Measurements from ENCODE around the gene MDM1.

MDM1 gene

DNA sequence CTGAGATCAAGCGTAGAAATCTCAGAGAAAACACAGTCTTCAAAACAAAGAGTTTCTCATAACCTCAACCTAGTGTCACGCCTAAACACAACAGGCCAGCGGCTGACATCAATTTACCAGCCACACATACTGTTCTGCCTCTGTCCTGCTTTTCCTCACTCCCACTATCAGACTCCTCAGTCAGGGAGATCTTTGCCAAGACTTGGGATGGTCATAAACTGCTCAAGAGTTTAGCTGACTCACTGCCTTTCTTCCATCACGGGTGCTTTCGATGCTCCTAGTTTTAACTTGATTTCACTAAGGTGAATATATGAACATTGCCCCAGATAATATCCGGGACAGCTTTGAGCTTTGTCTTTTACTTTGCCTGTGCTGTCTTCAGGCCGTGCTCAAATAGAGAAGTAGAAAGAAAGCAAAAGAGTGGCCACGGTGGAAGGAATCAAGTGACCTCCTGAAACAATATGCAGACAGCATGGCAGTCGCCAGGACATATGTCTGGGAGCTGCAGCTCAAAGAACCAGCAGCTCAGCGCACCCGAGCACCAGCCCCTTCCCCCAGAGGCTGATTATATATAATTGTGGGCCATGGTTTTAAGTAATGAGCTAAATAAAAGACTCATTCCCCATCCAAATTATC lies 12.1 kb downstream of the MDM1 start:
- no peak for DNase-seq

- no peak for DNase-seq
Observed at GRCh38 chr12:68317047-68317667, 15.0 kb downstream of the MDM1 start.

- no peak for DNase-seq
Observed at GRCh38 chr12:68310370-68310769, 21.8 kb downstream of the MDM1 start.

- no peak for DNase-seq
Observed at GRCh38 chr12:68306564-68306963, 25.6 kb downstream of the MDM1 start.

DNA sequence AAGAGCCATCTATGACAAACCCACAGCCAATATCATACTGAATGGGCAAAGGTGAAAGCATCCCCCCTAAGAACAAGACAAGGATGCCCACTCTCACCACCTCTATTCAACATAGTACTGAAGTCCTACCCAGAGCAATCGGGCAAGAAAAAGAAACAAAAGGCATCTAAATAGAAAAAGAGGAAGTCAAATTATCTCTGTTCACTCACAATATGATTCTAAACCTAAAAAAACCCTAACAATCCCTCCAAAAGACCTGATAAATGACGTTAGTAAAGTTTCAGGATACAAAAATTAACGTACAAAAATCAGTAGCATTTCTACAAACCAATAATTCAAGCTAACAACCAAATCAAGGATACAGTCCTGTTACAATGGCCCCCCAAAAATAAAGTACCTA lies 26.9 kb downstream of the MDM1 start:
- no peak for DNase-seq

- no peak for DNase-seq
Observed at GRCh38 chr12:68304626-68305025, 27.5 kb downstream of the MDM1 start.

DNA sequence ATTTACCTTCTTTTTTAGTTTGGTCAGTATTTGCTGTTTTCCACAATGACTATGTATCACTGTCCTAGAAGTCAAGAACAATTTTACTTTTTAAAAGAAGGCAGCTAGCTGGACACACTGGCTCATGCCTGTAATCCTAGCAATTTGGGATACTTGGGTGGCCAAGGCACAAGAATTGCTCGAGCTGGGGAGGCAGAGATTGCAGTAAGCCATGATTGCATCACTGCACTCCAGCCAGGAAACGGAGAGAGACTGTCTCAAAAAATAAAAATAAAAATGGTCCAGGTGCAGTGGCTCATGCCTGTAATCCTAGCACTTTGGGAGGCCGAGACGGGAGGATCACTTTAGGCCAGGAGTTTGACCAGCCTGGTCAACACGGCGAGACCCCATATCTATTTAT lies 28.3 kb downstream of the MDM1 start:
- no peak for DNase-seq

DNA sequence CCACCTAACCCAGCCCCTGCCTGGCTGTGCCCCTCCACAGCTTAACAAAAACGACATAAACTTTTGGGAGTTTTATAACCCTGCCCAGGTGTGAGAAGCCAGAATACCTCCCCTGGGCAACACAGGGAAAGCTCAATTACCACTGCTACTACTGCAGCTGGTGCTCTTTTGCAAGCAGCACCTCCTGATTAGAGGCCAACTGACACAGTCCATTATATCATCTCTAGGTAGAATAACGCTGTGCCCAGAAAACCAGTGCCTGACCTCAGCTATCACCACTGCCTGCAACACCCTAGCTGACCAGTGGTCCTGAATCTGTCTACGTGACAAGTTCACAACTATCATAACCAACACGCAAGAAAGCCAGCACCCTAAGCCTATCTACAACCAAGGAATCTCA lies 34.2 kb downstream of the MDM1 start:
- no peak for DNase-seq

DNA sequence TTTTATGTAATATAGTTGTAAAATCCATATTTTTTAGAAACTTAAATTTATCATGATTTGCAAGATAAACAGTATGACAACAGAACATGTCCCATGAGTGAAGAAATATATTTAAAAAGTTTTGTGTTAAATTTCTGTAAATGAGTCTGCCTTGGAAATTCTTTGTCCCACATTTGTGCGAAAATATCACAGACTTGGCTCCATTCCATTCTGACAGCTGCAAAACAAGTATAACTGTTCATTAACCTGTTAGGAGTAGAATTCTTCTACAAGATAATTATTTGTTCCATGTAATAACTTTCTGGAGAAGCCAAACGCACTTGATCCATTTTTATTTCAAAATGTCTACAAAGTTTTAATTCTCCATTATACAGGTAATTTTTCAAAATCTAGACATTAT lies 37.9 kb downstream of the MDM1 start:
- no peak for DNase-seq

- DNase-seq, result no peak
Observed at GRCh38 chr12:68293347-68293746, 38.8 kb downstream of the MDM1 start.

DNA sequence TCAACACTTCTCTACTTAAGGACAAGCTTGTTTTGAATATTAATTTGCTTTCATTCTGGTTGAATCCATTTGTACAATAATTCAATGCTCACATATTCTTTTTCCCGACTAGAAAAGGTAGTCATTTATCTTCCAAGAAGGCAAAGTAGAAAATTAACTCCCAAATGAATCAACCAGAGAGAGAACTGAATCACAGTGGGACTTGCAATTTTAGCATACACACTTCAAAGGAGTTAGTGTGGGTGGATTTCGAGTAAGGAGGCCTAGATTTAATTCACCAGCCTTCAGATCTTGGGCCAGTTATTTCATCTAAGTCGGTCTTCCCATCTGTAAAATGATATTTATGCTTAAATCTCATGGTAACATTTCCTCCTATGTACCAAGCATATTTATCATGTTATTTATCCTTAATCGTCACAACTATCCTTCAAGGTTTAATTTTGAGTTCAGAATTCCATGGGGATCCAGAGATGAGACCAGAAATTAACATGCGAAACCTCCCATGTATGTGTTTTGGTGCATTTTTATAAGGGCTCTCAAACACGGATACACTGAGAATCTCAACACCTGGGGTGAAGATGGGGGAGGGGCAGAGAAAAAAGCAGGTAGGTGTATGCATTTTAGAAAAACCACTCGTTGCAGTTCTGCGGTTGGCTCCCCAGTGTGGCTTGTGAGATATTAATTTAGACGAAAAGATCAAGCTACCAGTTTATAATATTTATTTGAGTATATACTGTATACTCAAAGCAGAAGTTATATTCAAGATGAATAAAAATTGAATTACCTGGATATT lies 39.8 kb downstream of the MDM1 start:
- no peak for DNase-seq

DNA sequence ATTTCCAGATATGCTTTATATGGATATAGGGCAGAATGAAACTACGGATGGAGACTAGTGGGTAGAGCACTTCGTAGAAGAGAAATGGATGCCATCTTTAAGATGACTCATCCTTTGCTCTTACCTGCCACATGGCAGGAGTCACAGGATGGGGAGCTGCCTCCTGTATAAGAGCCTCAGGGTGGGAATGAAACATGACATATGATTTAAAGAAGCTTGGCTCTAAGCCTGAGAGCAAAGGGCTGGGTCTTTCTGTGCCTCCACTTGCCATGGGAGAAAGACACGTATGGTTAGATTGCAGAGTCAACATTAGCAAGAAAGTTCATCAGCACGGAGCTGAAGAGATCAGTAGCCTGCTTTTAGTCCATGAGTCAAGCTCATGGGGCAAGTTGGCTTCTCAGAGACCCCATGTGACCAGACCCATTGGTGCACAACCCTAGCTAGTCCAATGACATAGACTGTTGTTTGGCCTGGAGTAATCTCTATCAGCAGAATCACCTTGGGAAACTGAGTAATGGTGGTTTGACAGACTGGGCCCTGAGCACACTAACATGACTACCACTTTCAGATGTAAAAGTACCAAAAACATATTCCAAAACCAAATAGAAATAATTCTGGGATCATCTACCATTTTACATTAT lies 40.6 kb downstream of the MDM1 start:
- no peak for DNase-seq

GRCh38 chr12:68290126-68290525 lies 42.0 kb downstream of the MDM1 start:
- DNase-seq, result no peak

DNA sequence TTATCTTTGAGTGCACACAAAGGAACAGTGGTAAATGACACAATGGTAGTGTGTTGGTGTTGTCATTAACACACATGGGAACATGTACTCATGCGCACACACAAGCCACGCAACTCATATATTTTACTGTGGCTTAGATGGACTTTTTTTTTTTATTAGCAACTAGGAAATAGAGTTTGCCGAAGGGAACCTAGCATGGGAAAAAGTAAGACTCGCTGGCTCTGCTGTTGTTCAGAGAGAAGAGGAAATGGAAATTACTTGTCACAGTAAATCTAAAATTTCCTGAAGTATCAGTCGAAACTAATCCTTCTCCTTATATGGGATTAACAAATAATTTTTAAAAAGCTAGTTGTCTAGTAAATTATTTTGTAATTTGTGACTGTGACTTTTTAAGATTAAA lies 45.1 kb downstream of the MDM1 start:
- no peak for DNase-seq

GRCh38 chr12:68286396-68286795 lies 45.8 kb downstream of the MDM1 start:
- DNase-seq, result no peak

- DNase-seq, result no peak
Observed at GRCh38 chr12:68285541-68285940, 46.6 kb downstream of the MDM1 start.

GRCh38 chr12:68281322-68282077 lies 50.7 kb downstream of the MDM1 start:
- no peak for DNase-seq

GRCh38 chr12:68280240-68280639 lies 51.9 kb downstream of the MDM1 start:
- no peak for DNase-seq

GRCh38 chr12:68279227-68280054 lies 52.7 kb downstream of the MDM1 start:
- no peak for DNase-seq

GRCh38 chr12:68276402-68276930 lies 55.7 kb downstream of the MDM1 start:
- no peak for DNase-seq

GRCh38 chr12:68272732-68273131 lies 59.4 kb downstream of the MDM1 start:
- DNase-seq, result no peak

GRCh38 chr12:68271346-68271745 lies 60.8 kb downstream of the MDM1 start:
- no peak for DNase-seq
